HCT116 (cell line): Measurements from ENCODE around the gene CR1L. TPM values are rescaled to one million over a fixed set of nuclear protein-coding genes. Genes with fewer than 3 reads are reported as not detected.

Source experiments
- ATAC-seq: fragments of 200-7000 bp; cut with Tn5 transposase; 2 replicates; pipeline ENCODE4 v1.9.1; 2020; ENCODE audit warnings: mild to moderate bottlenecking, moderate library complexity
- BruUV-seq: library from RNA; stranded (reverse); fragments of 400-500 nt; replicated peaks from 2 replicates; lab custom pipeline; 2021; lab: Mats Ljungman, UMichigan
- CTCF ChIA-PET: fragments of 300-600 bp; sonication (Branson Sonifier 250); formaldehyde crosslinking; loops from one replicate; lab custom pipeline; 2021; ENCODE audit warnings: antibody characterized with exemption; lab: Charles Lee
- POLR2A ChIA-PET: fragments of 300-600, 350-600 bp; sonication (Branson Sonifier 250); formaldehyde crosslinking; loops from one replicate; lab custom pipeline; 2021; ENCODE audit warnings: antibody characterized with exemption; lab: Charles Lee
- RAD21 ChIA-PET, 2 experiments: fragments of 300-600 bp; sonication (Branson Sonifier 250); formaldehyde crosslinking; loops; one replicate each; lab custom pipeline; 2023; ENCODE audit warnings: low total read pairs in 2 of 2; ENCODE audit not compliant: uncharacterized antibody in 2 of 2, unreplicated experiment in 2 of 2, low non-redundant PET in 1 of 2; lab: Charles Lee
- DNase-seq: peaks from one replicate; pipeline ENCODE4 v3.0.0-alpha.2; 2010; ENCODE audit warnings: low read depth, low spot score
- H2AFZ ChIP-seq: fragments of 200-600 bp; shearing (Covaris generic), sonication (generic); 2 replicates; pipeline ENCODE4 v1.6.1; 2017; ENCODE audit warnings: low read depth, mixed run types, mixed read lengths, antibody characterized with exemption, low read length; ENCODE audit not compliant: poor library complexity, severe bottlenecking
- H3K27ac ChIP-seq: 2 replicates; pipeline ENCODE4 v1.5.1; 2012; ENCODE audit warnings: low read depth, low read length
- H3K27me3 ChIP-seq: fragments of 200-600 bp; sonication (generic); 2 replicates; pipeline ENCODE4 v1.6.1; 2016; ENCODE audit warnings: mixed run types, low read length, mixed read lengths; ENCODE audit not compliant: insufficient read depth
- H3K36me3 ChIP-seq, 2 experiments: fragments of 200-500 bp in 1 of 2; fragments of 200-600 bp in 1 of 2; sonication (Bioruptor generic) in 1 of 2; sonication (generic) in 1 of 2; 2 replicates each; pipeline versions ENCODE4 v1.5.1 to v1.6.1; 2014 to 2016; ENCODE audit warnings: low read length in 2 of 2, inconsistent platforms in 1 of 2, mixed read lengths in 1 of 2, mixed run types in 1 of 2; ENCODE audit not compliant: insufficient read depth in 2 of 2, control insufficient read depth in 1 of 2
- H3K4me1 ChIP-seq, 2 experiments: fragments of 200-600 bp in 1 of 2; sonication (generic) in 1 of 2; 2 replicates each; pipeline versions ENCODE4 v1.5.1 to v1.6.1; 2012 to 2017; ENCODE audit warnings: low read length in 2 of 2, inconsistent platforms in 1 of 2, mild to moderate bottlenecking in 1 of 2, mixed read lengths in 1 of 2, mixed run types in 1 of 2, moderate library complexity in 1 of 2; ENCODE audit not compliant: insufficient read depth in 2 of 2, control insufficient read depth in 1 of 2
- H3K4me2 ChIP-seq: fragments of 200-600 bp; sonication (generic); 2 replicates; pipeline ENCODE4 v1.6.1; 2017; ENCODE audit warnings: mixed run types, low read length, mixed read lengths
- H3K4me3 ChIP-seq, 2 experiments: fragments of 200-600 bp in 1 of 2; sonication (generic) in 1 of 2; replicated peaks in 1 of 2; 2 replicates each; pipeline ENCODE4 v1.5.1; 2011 to 2016; ENCODE audit warnings: low read length in 2 of 2, control low read depth in 1 of 2, low read depth in 1 of 2, mild to moderate bottlenecking in 1 of 2, mixed read lengths in 1 of 2, mixed run types in 1 of 2
- H3K79me2 ChIP-seq: fragments of 200-600 bp; sonication (generic); 2 replicates; pipeline ENCODE4 v1.6.1; 2017; ENCODE audit warnings: mild to moderate bottlenecking, mixed run types, low read length, moderate library complexity, mixed read lengths; ENCODE audit not compliant: insufficient read depth
- H3K9ac ChIP-seq: fragments of 200-600 bp; sonication (generic); 2 replicates; pipeline ENCODE4 v1.6.1; 2016; ENCODE audit warnings: low read length, mixed read lengths
- H3K9me2 ChIP-seq: fragments of 200-600 bp; sonication (generic), shearing (Covaris generic); 2 replicates; pipeline ENCODE4 v1.6.1; 2017; ENCODE audit warnings: mixed run types, mild to moderate bottlenecking, moderate library complexity; ENCODE audit not compliant: insufficient read depth
- H3K9me3 ChIP-seq, 2 experiments: fragments of 200-500 bp in 1 of 2; fragments of 200-600 bp in 1 of 2; sonication (Bioruptor generic) in 1 of 2; sonication (generic) in 1 of 2; 2 replicates each; pipeline ENCODE4 v1.6.1; 2014 to 2017; ENCODE audit warnings: low read length in 2 of 2, mixed read lengths in 2 of 2, inconsistent platforms in 1 of 2, low read depth in 1 of 2, mild to moderate bottlenecking in 1 of 2, mixed run types in 1 of 2, moderate library complexity in 1 of 2; ENCODE audit not compliant: control insufficient read depth in 1 of 2, insufficient read depth in 1 of 2
- H4K20me1 ChIP-seq: fragments of 200-600 bp; sonication (generic), shearing (Covaris generic); 2 replicates; pipeline ENCODE4 v1.6.1; 2017; ENCODE audit warnings: mixed run types, mild to moderate bottlenecking, moderate library complexity; ENCODE audit not compliant: insufficient read depth
- CEBPB ChIP-seq: IDR thresholded peaks from 2 replicates; pipeline ENCODE4 v1.6.1; 2012; ENCODE audit warnings: low read depth
- CTCF ChIP-seq, 3 experiments: fragments of 200-600 bp in 1 of 3; sonication (generic) in 1 of 3; IDR thresholded peaks in 2 of 3; conservative IDR thresholded peaks in 1 of 3; 2 replicates each; pipeline ENCODE4 v1.5.1; 2012 to 2017; ENCODE audit warnings: low read depth in 2 of 3, low read length in 2 of 3, antibody characterized with exemption in 1 of 3, borderline replicate concordance in 1 of 3, control low read depth in 1 of 3, mild to moderate bottlenecking in 1 of 3, mixed read lengths in 1 of 3, mixed run types in 1 of 3, moderate library complexity in 1 of 3; ENCODE audit not compliant: insufficient read depth in 1 of 3
- ELF1 ChIP-seq: IDR thresholded peaks from 2 replicates; pipeline ENCODE4 v1.6.1; 2012; ENCODE audit warnings: low read depth, borderline replicate concordance
- EZH2 ChIP-seq: fragments of 200-600 bp; sonication (generic); IDR thresholded peaks from 2 replicates; pipeline ENCODE4 v1.6.1; 2017; ENCODE audit warnings: antibody characterized with exemption, mixed run types
- EZH2phosphoT487 ChIP-seq: fragments of 200-600 bp; IDR thresholded peaks from 2 replicates; pipeline ENCODE4 v1.6.1; 2018; ENCODE audit warnings: antibody characterized with exemption, borderline replicate concordance
- JUND ChIP-seq: IDR thresholded peaks from 2 replicates; pipeline ENCODE4 v1.6.1; 2012
- RAD21 ChIP-seq: IDR thresholded peaks from 2 replicates; pipeline ENCODE4 v1.6.1; 2012; ENCODE audit warnings: low read depth, mild to moderate bottlenecking
- SIN3A ChIP-seq: IDR thresholded peaks from 2 replicates; pipeline ENCODE4 v1.6.1; 2012; ENCODE audit warnings: low read depth
- SP1 ChIP-seq: IDR thresholded peaks from 2 replicates; pipeline ENCODE4 v1.6.1; 2012; ENCODE audit warnings: low read depth
- ZFX ChIP-seq: fragments of 450-650 bp; IDR thresholded peaks from 2 replicates; pipeline ENCODE4 v1.6.1; 2017
- intact Hi-C: fragments of 100-400 bp; cut with micrococcal nuclease; formaldehyde crosslinking; loops from 2 replicates; pipeline ENCODE4 v1.10.0; 2022
- total RNA-seq: library from RNA; stranded (reverse); gene quantifications from one replicate; pipeline ENCODE4 v1.2.1, GENCODE V29; 2021; ENCODE audit not compliant: unreplicated experiment
- TF ChIP-seq, protein P1 (sequence below): IDR thresholded peaks from 2 replicates; pipeline ENCODE4 v1.6.1; 2011; ENCODE audit warnings: mild to moderate bottlenecking, low read length, moderate library complexity; ENCODE audit not compliant: insufficient replicate concordance; ENCODE audit errors: extremely low read depth
- TF ChIP-seq, protein P2 (sequence below): IDR thresholded peaks from 2 replicates; pipeline ENCODE4 v1.6.1; 2012; ENCODE audit warnings: low read depth

Gene CR1L
- total RNA-seq, 1 experiment from 2014 or later: 0.15 TPM

GRCh38 chr1:207646171-207646570 lies 1.2 kb downstream of the CR1L start:
- no peaks in the 10 kb centered on the region for H3K27me3 ChIP-seq
- no peaks in the 10 kb centered on the region for H3K36me3 ChIP-seq
- DNase-seq (no peak), ATAC-seq (no peak)
- H3K9ac ChIP-seq: no peak overlapping the region
- no peak overlapping the region for H2AFZ ChIP-seq
- CTCF ChIA-PET: no interaction called here
- intact Hi-C loops: no loop called here
- no peaks in the 10 kb centered on the region for H3K79me2 ChIP-seq
- H3K4me1 ChIP-seq: no peaks in the 10 kb centered on the region
- TF ChIP-seq EZH2phosphoT487 (no peak), EZH2 (no peak), SIN3A (no peak)
- RAD21 ChIA-PET: no interaction called here
- H3K4me3 ChIP-seq: no peak overlapping the region
- H3K4me2 ChIP-seq: no peak overlapping the region
- no TSS peak for BruUV-seq
- H4K20me1 ChIP-seq: no peaks in the 10 kb centered on the region
- H3K9me3 ChIP-seq: no peaks in the 10 kb centered on the region
- no peaks in the 10 kb centered on the region for H3K9me2 ChIP-seq
- POLR2A ChIA-PET: no interaction called here
- H3K27ac ChIP-seq: no peak overlapping the region

- H3K9ac ChIP-seq: no peak overlapping the region
- ChIA-PET CTCF (no interaction called here), POLR2A (no interaction called here), RAD21 (no interaction called here)
- no peaks in the 10 kb centered on the region for H3K36me3 ChIP-seq
- no peak overlapping the region for H2AFZ ChIP-seq
- H4K20me1 ChIP-seq: no peaks in the 10 kb centered on the region
- H3K9me2 ChIP-seq: no peaks in the 10 kb centered on the region
- no peak overlapping the region for H3K4me2 ChIP-seq
- ATAC-seq (no peak), DNase-seq (no peak)
- intact Hi-C loops: no loop called here
- H3K9me3 ChIP-seq: no peaks in the 10 kb centered on the region
- H3K4me1 ChIP-seq: no peaks in the 10 kb centered on the region
- H3K4me3 ChIP-seq: no peak overlapping the region
- no TSS peak for BruUV-seq
- no peaks in the 10 kb centered on the region for H3K27me3 ChIP-seq
- H3K79me2 ChIP-seq: no peaks in the 10 kb centered on the region
- H3K27ac ChIP-seq: no peak overlapping the region
- TF ChIP-seq, protein P1, sequence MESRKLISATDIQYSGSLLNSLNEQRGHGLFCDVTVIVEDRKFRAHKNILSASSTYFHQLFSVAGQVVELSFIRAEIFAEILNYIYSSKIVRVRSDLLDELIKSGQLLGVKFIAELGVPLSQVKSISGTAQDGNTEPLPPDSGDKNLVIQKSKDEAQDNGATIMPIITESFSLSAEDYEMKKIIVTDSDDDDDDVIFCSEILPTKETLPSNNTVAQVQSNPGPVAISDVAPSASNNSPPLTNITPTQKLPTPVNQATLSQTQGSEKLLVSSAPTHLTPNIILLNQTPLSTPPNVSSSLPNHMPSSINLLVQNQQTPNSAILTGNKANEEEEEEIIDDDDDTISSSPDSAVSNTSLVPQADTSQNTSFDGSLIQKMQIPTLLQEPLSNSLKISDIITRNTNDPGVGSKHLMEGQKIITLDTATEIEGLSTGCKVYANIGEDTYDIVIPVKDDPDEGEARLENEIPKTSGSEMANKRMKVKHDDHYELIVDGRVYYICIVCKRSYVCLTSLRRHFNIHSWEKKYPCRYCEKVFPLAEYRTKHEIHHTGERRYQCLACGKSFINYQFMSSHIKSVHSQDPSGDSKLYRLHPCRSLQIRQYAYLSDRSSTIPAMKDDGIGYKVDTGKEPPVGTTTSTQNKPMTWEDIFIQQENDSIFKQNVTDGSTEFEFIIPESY: no peak
- TF ChIP-seq SIN3A: no peak
- no peak for TF ChIP-seq CTCF (IDR thresholded peaks at IDR 0.05 in 2 of 3, conservative IDR thresholded peaks at IDR 0.05 in 1 of 3; ENCODE audit: borderline replicate concordance in 1 of 3, insufficient read depth in 1 of 3, low read depth in 2 of 3, low read length in 2 of 3)
- TF ChIP-seq SP1: no peak
- no peak for TF ChIP-seq EZH2phosphoT487
- TF ChIP-seq CEBPB: no peak
- TF ChIP-seq ZFX: no peak
- no peak for TF ChIP-seq ELF1
- TF ChIP-seq, protein P2, sequence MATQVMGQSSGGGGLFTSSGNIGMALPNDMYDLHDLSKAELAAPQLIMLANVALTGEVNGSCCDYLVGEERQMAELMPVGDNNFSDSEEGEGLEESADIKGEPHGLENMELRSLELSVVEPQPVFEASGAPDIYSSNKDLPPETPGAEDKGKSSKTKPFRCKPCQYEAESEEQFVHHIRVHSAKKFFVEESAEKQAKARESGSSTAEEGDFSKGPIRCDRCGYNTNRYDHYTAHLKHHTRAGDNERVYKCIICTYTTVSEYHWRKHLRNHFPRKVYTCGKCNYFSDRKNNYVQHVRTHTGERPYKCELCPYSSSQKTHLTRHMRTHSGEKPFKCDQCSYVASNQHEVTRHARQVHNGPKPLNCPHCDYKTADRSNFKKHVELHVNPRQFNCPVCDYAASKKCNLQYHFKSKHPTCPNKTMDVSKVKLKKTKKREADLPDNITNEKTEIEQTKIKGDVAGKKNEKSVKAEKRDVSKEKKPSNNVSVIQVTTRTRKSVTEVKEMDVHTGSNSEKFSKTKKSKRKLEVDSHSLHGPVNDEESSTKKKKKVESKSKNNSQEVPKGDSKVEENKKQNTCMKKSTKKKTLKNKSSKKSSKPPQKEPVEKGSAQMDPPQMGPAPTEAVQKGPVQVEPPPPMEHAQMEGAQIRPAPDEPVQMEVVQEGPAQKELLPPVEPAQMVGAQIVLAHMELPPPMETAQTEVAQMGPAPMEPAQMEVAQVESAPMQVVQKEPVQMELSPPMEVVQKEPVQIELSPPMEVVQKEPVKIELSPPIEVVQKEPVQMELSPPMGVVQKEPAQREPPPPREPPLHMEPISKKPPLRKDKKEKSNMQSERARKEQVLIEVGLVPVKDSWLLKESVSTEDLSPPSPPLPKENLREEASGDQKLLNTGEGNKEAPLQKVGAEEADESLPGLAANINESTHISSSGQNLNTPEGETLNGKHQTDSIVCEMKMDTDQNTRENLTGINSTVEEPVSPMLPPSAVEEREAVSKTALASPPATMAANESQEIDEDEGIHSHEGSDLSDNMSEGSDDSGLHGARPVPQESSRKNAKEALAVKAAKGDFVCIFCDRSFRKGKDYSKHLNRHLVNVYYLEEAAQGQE: no peak
- no peak for TF ChIP-seq RAD21
- TF ChIP-seq JUND: no peak
Measured at GRCh38 chr1:207646944-207647579, 2.1 kb downstream of the CR1L start.
